Liver (tissue), 3 donors: ENCODE results near the gene TOX4.

Source experiments
- FOXA1 ChIP-seq: IDR thresholded peaks from 2 replicates; pipeline ENCODE4 v1.6.1; 2016; ENCODE audit warnings: antibody characterized with exemption
- GABPA ChIP-seq, 2 donors: IDR thresholded peaks in 1 of 2; conservative IDR thresholded peaks in 1 of 2; 2 replicates each; pipeline ENCODE4 v1.6.1; 2016; ENCODE audit warnings: antibody characterized with exemption in 2 of 2, mild to moderate bottlenecking in 1 of 2, moderate library complexity in 1 of 2
- HNF4A ChIP-seq, 2 donors: conservative IDR thresholded peaks; 2 replicates each; pipeline ENCODE4 v1.6.1; 2016; ENCODE audit warnings: antibody characterized with exemption in 2 of 2, mild to moderate bottlenecking in 2 of 2
- HNF4G ChIP-seq: IDR thresholded peaks from 2 replicates; pipeline ENCODE4 v1.6.1; 2016; ENCODE audit warnings: antibody characterized with exemption
- JUND ChIP-seq, 2 donors: IDR thresholded peaks; 2 replicates each; pipeline ENCODE4 v1.6.1; 2016; ENCODE audit warnings: antibody characterized with exemption in 2 of 2
- MAX ChIP-seq: IDR thresholded peaks from 2 replicates; pipeline ENCODE4 v1.6.1; 2016; ENCODE audit warnings: antibody characterized with exemption
- REST ChIP-seq: IDR thresholded peaks from 2 replicates; pipeline ENCODE4 v1.6.1; 2016; ENCODE audit warnings: antibody characterized with exemption, mild to moderate bottlenecking
- RXRA ChIP-seq, 2 donors: IDR thresholded peaks; 2 replicates each; pipeline ENCODE4 v1.6.1; 2017 to 2018; ENCODE audit warnings: antibody characterized with exemption in 2 of 2, mild to moderate bottlenecking in 1 of 2
- SP1 ChIP-seq: IDR thresholded peaks from 2 replicates; pipeline ENCODE4 v1.6.1; 2018; ENCODE audit warnings: antibody characterized with exemption, mild to moderate bottlenecking
- TAF1 ChIP-seq: conservative IDR thresholded peaks from 2 replicates; pipeline ENCODE4 v1.6.1; 2016; ENCODE audit warnings: antibody characterized with exemption, mild to moderate bottlenecking
- TF ChIP-seq, protein P1 (sequence below): fragments of 150-350 bp; IDR thresholded peaks from 2 replicates; pipeline ENCODE4 v1.5.1; 2017; ENCODE audit warnings: improper control_type of control experiment, low read depth, low read length; ENCODE audit not compliant: missing input control
- TF ChIP-seq, protein P2 (sequence below): IDR thresholded peaks from 2 replicates; pipeline ENCODE4 v1.6.1; 2016; ENCODE audit warnings: antibody characterized with exemption
- donor health status: healthy.
- donor health status: healthy.

DNA sequence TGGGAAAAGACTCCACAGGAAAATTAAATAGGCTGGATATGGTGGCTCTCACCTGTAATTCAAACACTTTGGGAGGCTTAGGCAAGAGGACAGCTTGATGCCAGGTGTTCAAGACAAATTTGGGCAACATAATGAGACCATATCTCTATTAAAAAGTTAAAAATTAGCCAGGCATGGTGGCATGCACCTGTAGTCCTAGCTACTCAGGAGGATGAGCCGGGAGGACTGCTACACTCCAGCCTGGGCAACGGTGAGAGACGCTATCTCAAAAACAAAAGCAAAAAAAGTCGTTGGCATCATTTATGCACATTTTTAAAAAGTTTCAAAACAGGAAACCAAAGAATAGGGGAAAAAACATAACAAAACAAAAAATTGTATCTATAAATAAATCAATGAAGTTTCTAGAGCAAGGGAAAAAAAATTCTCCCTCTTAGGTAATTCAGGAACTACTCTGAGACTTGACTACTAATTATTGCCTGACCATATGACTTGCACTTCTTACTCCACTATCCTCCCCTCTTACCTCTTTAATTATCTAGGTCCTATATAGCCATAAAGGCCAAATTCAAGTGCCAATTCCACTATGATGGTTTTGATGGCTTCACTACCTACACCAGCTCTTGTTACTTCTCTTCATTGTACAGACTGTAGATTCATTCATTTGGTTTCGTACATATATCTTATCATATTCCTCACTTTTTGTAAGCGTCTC, 32.6 kb downstream of the TOX4 start:
- TF ChIP-seq, protein P1, sequence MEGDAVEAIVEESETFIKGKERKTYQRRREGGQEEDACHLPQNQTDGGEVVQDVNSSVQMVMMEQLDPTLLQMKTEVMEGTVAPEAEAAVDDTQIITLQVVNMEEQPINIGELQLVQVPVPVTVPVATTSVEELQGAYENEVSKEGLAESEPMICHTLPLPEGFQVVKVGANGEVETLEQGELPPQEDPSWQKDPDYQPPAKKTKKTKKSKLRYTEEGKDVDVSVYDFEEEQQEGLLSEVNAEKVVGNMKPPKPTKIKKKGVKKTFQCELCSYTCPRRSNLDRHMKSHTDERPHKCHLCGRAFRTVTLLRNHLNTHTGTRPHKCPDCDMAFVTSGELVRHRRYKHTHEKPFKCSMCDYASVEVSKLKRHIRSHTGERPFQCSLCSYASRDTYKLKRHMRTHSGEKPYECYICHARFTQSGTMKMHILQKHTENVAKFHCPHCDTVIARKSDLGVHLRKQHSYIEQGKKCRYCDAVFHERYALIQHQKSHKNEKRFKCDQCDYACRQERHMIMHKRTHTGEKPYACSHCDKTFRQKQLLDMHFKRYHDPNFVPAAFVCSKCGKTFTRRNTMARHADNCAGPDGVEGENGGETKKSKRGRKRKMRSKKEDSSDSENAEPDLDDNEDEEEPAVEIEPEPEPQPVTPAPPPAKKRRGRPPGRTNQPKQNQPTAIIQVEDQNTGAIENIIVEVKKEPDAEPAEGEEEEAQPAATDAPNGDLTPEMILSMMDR, result no peak
- TF ChIP-seq FOXA1 (no peak), RXRA (IDR thresholded peaks at IDR 0.05) (no peak), TAF1 (no peak), REST (no peak), MAX (no peak), JUND (IDR thresholded peaks at IDR 0.05) (no peak), HNF4A (conservative IDR thresholded peaks at IDR 0.05) (no peak), HNF4G (no peak), SP1 (no peak), GABPA (IDR thresholded peaks at IDR 0.05 in 1 of 2, conservative IDR thresholded peaks at IDR 0.05 in 1 of 2) (no peak)
- TF ChIP-seq, protein P2, sequence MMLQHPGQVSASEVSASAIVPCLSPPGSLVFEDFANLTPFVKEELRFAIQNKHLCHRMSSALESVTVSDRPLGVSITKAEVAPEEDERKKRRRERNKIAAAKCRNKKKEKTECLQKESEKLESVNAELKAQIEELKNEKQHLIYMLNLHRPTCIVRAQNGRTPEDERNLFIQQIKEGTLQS, result no peak
